SKM-1 treated with dmso at 0.1 percent for 144 hours (cell line): ENCODE data around the gene CACNA1C.

Experiments used
- DNase-seq: peaks from one replicate; lab custom pipeline; 2025; ENCODE audit not compliant: unreplicated experiment; lab: John Stamatoyannopoulos, UW

Gene CACNA1C

DNA sequence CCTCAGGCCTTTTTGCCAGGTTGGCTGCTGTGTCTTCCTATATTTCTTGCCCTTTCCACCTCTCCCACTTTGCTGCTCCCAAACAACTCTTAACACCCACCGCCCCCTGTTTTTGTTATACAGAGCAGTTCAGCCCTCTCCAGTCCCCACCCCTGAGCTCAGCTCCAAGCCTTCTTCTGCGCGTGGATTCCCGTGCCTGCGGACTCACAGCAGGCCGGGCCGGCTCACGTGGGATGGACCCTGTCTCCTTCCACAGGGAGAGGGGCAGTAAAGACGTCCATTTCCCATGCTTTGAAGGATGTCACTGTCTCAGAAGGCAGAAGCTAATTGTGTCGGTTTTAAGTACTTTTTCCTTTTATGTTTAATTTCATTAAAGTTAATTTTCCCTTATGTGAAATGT, 139.4 kb downstream of the CACNA1C start:
- no peak for DNase-seq

DNA sequence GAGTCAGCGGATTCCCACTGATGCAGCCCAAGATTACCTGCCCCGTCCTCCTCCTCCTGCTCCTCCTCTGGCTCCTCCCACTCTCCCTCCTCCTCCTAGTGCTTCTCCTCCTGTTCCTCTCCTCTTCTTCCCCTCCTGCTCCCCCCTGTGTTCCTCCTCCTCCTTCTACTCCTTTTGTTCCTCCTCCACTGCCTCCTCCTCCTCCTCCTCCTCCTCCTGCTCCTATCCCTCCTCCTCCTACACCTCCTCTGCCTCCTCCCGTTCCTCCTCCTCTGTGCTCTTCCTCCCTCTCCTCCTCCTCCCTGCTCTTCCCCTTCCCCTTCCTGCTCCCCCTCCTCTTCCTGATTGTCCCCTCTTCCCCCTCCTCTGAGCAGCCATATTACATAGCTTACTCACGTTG, 141.3 kb downstream of the CACNA1C start:
- DNase-seq = no peak

DNA sequence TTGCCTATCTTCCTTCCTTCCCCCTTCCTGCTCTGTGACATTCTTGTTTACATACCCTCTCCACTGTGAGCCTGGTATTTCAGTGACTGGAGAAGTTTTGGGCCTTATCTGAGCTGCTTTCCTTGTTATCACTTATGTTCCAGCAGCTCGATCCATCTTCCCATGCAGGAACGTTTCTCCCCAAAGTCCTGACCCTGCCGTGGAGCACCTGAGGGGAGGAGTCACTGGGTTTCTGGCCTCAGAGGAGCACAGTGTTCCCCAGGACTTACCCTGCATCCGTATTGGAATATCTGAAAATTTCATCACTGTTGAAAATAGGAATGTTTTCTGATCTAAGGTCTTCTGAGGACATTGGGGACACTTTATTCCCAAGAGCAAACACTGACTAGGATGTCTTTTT, 141.8 kb downstream of the CACNA1C start:
- no peak for DNase-seq

DNA sequence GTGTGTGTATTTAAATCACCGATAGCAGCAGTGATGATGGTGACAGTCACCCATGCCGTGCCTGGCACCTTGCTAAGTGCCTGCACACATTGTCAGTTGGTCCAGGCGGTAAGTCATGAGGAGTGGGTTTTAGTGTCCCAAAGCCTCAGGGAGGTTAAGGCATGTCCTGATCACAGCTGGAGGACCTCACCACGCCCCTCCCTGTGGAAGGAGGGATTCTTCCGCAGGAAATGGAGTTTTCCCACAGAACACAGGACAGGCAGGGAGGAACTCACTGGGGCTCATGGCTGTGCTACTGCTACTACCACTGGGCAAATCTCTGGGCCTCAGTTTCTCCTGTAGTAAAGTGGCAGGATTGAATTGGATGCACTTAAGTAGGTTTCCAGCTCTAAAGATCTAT, 142.3 kb downstream of the CACNA1C start:
- DNase-seq = no peak

DNA sequence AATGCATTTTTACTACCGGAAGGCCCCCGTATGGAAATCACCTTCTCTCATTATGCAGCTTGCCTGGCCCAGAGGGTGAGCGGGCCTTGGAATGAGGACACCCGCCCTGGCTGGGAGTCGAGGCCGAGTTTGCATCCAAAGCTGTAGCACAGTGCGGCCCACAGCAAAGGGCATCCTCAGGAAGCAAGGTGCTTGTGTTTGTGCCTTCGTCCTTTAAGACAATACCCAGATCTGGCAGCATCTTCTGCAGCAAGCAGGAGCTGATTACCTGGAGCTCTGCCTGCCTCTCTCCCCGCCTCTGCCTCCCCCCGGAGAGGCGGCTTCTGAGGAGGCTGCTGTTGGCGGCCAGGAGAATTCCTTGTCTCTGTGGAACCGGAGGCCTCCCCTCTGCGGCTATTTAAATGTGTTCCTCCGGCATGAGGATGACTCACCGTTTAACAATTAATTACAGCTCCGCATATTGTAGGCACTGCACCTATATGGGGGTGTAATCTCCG, 145.3 kb downstream of the CACNA1C start:
- DNase-seq = no peak

DNA sequence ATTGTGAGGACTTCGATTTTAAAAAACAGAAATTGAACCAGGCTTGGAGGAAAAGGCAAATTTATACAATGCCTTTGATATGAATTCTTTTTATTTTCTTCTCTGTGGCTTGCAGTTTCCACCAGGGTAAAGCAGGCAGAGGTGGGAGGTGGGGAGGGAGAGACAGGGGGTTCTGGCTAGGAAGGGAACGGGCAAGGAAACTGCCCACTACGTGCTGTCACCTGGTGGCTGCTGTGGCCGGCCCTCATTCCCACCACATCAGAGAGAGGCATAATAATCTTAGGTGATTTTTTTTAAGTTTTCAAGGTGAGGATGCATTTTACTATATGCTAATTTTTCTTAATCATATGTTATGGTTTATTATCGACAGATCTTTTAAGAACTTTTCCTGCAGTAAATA, 145.8 kb downstream of the CACNA1C start:
- no peak for DNase-seq

DNA sequence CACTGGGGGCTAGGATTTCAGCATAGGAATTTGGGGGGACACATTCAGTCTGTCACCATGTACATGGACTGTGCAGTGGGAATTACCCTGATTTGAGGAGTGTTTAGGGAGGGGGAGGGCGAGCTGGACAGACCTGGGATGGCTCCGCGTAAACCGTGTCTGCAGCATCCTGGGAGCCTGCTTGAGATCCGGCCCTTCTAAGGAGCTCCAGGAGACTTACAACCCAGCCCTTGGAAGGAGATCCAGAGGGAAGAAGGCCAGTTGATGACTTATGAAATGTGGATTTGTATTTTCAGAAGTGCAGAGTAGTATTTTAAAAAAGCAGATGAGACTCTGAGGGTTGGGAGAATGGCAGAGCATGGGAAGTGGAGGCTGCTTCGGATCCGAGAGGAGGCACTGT, 153.2 kb downstream of the CACNA1C start:
- no peak for DNase-seq

DNA sequence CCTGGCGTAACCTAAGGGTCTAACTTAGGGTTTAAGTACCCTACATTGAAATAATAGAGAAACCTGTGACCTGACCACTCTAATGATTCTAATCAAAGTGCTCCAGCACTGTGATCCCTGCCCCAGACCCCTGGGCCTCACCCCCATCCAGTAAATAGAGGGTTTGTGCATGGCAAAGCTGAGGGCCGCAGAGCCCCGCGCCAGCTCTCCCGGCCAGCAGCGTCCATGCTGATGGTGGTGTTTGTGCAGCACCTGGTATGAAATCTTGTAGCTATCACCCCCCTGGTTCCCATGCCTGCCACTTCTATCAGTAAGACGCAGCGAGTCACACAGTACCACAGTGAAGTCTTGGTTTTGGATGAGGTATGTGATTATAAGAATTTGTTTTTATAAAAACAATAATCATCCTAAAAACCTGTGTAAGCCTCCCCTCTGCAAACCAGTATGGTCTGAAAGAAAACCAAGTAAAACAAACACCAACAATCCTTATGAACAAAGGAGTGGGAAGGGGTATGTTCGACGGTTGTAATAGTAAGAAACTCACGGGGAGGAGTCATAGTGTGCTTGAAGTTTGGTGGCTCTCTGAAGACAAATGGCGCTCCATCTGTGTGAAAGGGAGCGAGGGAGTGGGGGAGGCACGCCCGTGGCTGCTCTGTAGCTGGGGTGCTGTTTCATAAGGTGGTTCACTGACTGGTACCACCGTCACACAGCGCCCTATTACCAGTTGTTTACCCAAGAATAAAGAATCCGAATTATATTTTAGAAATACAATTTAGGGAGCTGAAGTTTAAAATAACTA, 156.2 kb downstream of the CACNA1C start:
- DNase-seq = no peak

DNA sequence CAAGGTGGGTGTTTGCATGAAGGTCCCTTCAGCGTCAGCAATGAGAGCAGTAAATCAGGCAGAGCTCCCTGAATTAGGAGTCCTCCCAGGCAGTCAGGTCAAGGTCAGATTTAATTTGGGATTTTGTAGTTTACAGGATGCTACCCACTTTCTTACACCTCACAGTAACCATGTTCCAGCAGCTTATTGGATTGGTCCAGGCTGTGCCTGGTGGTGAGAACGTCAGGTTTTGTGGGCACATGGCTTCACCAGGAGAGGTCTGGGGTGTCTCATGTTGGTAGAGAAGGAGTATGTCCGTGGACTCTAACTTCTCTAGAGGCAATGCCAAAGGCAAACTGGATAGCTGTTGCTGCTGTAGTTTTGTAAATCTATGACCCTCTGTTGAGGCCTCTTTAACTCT, 158.3 kb downstream of the CACNA1C start:
- DNase-seq = no peak

DNA sequence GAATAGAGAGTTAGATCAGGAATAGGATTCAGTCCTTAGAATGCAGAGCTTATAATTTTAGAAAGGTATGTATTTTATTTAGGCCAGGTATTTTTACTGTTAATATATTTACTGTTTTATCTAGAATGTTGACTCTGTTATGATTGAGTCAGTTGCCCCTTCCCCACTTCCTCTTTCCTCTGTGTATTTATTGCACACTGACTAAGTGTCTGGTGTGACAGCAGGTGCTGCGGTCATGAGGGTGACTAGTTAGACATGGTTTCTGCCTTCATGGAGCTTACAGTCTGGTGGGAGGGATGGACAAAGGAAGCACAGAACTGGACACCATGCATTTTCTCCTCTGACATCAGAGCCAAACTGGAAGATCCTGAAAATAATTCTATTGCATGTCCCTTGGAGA, 159.8 kb downstream of the CACNA1C start:
- DNase-seq = no peak

DNA sequence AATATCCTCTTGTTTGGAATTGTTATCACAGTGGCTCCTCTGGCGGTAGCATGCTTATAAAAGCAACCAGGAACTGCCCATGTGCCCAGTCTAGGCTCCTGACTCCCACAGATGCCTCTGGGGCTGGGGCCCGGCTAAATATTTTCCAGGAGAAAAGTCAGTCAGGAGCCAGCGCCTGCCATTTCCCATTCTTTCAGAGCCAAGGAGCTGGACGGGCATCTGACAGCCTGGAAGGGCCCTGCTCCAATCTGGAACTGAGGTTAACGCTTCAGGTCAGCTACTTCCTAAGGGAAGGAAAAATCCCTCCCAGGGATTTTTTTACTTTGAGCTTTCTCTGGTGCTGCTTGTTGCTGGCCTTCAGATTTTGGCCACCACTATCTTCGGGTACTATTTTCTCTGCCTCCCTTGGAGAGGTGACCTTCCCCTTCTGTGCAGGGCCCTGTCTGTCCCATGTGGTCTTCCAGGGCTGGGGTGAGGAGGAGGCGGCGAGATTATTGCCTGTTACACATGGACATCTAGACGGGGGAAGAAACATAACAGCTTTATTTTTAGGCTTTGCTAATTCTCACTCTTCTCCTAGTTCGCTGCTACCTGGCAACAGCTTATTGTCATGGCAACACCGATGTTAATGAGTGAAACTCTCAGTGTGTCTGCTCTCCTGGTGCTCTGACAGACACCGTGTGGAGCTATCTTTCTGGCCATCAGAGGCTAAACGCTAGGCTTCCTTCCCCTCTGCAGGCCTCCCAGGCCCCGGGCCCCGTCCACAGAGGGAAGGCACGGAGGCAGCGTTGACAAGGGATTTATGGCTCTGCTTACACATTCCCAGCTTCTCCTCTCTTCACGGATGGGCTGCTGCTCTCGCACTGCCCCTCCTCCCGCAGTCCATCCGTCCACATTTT, 160.4 kb downstream of the CACNA1C start:
- no peak for DNase-seq

DNA sequence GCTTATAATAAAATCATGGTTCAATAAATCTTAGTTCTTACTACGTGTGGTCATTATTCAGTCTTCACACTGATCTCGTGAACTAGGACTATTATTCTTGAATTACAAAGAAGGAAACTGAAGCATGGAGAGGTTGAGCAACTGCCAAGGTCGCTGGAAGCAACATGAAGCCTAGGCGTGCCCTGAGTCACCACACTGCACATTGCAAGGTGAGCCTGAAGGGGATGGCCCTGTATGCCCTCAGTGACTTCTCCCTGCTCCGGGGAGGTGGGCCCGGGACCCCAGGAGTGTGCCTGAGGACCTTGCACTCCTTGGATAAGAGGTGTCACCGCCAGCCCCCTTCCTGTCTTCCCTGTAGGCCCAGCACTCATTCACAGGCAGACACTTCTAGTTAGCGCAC, 161.6 kb downstream of the CACNA1C start:
- no peak for DNase-seq

DNA sequence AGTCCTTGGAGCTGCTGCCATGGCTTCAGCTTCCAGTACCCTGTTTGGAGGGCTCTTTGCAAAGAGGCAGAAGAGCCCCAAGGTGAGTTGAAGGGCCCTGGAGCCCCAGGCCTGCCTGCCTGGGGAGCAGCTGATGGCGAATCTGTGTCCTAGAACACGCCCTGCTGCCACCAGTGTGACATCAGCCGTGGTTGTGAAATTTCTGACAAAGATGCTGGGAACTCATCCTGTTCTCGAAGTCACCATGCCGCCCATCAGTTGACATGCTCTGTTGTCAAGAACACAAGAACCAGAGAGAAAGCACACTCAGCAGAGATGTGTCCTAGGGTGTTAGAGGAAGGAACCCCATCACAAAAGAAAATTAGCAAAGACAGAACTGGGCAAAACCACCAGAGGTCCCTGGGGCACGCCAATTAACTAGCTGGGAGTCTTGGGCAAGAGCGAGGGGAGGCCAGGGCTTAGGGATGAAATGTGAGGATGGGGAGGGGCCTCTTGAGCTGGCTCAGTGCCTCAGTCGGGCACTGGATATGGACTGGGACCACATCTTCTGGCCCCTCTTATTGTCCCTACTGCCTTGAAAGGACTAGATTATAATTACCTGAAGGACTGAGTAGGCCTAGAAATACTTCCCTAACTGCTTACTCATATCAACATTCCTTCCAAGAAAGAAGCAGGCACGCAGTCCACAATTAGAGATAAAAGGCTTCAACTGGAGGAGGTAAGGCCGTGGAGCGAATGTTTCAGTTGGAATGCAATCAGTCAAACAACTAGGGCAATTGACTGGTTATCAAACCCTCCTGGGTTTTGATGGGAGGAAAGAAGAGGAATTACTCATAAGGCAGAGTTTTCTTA, 163.1 kb downstream of the CACNA1C start:
- DNase-seq = no peak

DNA sequence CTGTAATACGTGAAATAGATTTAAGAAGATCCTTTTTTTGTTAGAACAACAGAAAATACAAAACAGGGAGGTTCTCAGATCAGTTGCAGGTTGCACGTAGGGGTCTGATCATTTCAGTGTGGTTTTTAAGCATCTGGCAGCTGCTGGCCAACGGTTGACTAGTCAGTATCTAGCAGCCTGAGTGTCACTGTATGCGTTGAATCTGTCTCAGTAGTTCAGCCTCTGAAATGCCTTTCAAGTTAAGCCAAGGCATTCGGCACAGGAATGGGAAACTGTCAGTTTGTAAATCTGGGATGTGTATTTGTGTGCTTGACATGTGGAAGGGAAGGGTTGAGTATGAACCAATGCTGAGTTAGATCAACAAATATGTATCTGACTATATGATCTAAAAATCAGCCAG, 165.9 kb downstream of the CACNA1C start:
- no peak for DNase-seq

DNA sequence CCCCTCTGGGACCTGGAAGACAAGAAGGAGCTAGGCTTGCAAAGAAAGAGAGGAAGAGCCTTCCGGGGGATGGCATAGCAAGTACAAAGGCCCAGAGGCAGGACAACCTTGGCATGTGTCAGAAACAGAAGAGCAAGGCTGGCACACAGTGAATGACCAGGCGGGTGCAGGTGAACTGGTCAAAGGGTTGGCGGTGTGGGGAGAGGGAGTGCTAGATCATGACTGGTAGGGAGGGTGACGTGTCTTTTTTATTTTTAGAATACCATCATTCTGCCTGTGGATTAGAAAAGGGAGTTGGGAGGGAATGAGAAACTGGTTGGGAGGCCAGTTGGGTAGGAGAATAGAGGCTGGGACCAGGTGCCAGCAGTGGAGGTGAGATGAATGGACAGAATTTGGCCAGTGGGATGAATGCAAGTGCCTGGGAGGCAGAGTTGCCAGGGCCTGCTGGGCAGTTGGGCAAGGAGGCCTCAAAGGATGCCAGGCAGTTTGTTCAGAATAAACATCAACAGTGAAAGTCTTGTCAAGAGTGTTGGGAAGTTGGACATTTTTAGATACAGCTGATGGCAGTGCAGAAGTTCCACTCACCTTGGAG, 168.3 kb downstream of the CACNA1C start:
- DNase-seq = no peak

DNA sequence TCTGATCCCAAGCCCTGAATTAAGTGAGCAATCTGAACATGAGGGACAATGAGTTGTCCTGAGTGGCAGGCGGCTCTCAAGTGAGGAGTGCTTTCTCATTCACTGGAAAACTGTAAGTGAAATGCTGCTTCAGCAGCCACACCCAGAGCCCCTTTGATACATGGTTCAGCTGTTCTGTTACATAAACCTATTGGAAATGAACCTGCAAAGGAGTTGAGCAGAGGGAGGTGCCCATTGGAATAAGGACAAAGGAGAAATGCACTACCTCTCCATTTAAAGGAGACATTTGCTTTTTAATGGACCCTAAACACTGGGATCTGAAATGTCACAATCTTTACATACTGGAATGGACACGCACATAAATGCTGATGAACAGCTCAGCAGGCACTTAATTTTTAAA, 169.9 kb downstream of the CACNA1C start:
- DNase-seq = no peak

DNA sequence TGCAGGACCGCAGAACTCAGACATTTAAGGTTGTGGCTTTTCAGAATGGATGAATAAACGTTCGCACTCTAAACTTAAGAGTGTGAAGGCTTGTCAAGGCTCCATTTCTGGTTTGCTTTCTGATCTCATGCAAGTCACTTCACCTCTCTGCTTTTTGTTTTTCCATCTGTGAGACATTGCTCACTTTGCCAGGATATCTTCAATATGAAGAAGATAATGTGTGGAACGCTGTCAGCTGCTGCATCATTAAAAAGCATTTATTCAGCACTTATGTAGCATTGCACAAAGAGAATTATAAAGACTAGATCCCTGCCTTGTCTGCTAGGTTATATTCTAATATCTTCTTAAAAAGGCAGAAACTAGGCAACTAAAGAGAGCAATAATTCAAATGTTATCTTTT, 172.2 kb downstream of the CACNA1C start:
- no peak for DNase-seq

DNA sequence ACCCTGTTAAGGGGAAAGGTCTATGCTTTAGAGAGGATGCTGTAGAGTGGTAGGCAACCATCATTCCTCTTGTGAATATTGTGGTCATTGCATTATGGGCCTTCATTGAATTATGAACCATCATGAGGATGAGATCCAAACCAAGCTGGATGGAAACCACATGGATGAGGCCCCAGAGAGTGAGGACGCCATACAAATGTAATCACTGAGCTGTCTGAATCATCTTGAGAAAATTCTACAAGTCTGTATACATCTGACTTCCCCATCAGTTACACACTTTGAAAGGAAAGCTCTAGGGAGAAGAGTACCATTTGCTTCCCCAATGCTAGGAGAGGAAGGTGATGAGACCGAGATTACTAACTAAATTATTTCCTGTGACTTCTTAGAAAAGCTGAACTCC, 172.9 kb downstream of the CACNA1C start:
- no peak for DNase-seq

DNA sequence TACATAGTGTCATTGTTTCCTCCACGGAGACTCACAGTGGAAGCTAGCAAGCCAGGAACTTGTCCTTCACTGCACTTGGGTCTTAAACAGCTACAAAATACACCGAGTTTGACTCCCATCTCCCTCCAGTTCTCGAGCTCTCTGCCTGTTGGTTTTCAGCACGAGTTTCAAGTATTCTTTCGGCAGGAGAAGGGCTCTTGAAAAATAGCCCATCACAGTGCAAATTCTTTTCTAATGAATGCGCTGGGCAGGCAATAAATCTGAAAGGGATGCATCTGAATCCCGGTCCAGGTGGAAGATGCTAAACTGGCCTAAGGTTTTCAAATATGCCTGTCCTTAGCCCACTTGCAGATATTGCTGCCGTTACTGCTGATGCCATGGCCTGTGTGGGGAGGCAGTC, 173.9 kb downstream of the CACNA1C start:
- no peak for DNase-seq

DNA sequence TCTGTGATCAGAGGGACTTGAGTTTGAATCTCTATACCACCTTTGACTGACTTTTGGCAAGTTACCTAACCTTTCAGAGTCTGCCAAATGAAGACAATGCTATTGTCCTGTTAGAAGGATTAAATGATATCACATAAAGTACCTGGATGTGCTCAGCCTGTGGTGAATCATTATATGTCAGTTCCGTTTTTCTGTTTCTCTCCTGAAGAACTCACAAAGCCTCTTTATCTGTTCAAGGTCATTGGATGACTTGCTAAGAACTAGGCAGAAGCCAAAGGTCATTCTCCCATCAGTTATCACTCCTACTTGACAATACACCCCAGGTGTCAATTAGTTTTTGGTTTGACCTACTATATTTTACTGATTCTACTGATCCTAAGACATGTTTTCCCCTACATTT, 174.6 kb downstream of the CACNA1C start:
- no peak for DNase-seq

DNA sequence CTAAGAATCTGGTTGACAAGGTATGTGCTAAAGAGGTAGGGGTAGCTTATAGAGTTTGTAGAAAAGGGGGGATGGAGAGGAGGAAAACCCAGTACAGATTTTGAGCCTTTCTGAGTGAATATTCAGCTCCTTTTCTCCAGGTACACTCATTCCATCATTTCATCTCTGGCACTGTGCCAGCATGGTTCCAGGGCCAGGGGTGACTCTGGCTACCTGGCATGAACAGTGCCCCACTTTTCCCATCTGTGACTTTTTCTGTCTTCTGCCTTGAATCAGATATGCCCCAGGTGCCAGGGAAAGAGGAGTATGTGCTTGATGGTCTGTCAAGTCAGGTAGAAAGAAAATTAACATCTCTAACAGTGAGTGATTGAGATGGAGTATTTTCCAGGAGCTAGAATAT, 175.7 kb downstream of the CACNA1C start:
- DNase-seq = no peak
